Myocyte (in vitro differentiated cells): ENCODE data around the gene OSBPL9. TPM values are rescaled to one million over a fixed set of nuclear protein-coding genes. Genes with fewer than 3 reads are reported as not detected.
A peak's percentile ranks its signal among the peaks of the same experiment; 100 is the strongest.
"Not testable (repeated sequence)": the region's sequence is repeated elsewhere in the genome, so short reads cannot be mapped to it uniquely, and the experiment has no call there.

Experiments used
- DNase-seq: peaks from one replicate; pipeline ENCODE4 v3.0.0-alpha.2; 2012; ENCODE audit warnings: low read depth
- total RNA-seq: library from RNA; depleted of rRNA; stranded (reverse); fragments of >200 nt; gene quantifications from 2 replicates; pipeline ENCODE4 v1.2.3, GENCODE V29; 2014

The OSBPL9 gene
- total RNA-seq, 1 donor from 2014 or later = 31.7 TPM

DNA sequence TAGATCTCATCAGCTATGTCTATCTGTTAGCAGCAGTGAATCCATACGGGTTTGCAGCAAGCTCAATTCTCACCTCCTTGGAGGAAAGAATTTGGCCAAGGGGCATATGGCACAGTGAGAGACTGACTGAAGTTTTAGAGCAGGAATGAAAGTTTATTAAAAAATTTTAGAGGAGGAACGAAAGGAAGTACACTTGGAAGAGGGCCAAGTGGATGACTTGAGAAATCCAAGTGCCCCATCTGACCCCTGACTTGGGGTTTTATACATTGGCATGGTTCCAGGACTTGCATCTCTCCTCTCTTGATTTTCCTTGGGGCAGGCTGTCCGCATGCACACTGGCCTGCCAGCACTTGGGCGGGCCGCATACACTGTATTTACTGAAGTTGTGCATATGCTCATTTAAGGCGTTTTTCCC lies 9.2 kb upstream of the OSBPL9 start:
- no peak for DNase-seq

GRCh38 chr1:51610104-51610503 lies 6.8 kb upstream of the OSBPL9 start:
- not testable (repeated sequence) for DNase-seq

- no peak for DNase-seq
These were observed 6.3 kb upstream of the OSBPL9 start for GRCh38 chr1:51610637-51611036.

DNA sequence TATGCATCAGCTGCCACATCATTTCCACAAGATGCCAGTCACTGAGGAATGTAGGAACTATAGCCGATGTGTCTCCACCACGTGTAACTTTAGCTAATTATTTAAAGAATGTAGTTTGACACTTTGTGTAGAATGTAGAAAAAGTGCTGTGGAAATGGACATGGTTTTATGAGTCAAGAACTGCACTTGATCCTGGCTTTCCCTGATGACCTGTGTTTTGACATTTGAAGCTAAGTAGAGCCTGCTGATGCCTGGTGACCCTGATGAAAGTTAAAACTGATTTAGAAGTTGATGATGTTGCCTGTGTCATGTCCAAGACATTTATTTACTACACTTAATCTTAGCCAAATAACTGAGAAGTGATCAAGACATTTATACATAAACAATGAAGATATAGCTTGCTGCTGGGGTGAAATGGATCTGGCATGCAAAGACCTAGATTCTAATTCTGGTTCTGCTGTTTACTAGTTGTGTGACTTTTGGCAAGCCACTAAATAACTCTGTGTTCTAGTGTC lies 4.4 kb upstream of the OSBPL9 start:
- DNase-seq = no peak

DNA sequence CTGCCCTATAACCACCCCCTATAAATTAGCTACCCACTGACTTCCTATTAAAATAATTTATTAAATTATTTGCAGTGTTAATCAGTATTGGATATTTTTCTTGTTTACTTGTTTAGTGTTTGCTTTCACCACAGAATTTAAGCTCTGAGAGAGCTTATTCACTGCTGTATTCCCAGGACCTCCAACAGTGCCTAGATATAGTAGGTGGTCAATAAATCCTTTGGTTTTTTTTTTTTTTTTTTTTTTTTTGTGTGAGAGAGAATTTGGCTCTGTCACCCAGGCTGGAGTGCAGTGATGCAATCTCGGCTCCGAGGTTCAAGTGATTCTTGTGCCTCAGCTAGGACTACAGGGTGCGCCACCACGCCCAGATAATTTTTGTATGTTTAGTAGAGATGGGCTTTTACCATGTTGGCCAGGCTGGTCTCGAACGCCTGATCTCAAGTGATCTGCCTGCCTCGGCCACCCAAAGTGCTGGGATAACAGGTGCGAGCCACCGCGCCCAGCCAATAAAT lies 1.1 kb upstream of the OSBPL9 start:
- no peak for DNase-seq

- no peak for DNase-seq
These were observed 402 bp upstream of the OSBPL9 start for GRCh38 chr1:51616490-51616889.

DNA sequence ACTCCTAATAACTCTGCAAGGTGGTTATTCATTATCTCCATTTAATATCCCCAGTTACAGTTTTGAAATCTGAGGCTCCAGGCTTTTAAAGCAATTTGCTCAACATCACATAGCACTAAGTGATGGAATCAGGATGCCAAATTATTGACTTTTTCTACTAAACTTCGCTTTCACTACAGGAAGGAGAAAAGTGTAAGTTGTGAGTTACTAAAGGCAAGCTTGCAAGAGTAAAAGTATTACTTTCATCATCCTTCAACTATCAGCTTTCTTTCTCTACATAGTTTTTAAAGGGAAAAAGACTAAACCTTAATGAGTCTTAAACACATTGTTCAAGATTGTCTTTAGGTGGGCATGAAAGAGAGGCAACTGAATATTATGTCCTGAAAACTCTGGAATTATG lies 1.8 kb downstream of the OSBPL9 start:
- no peak for DNase-seq

- DNase-seq = no peak
These were observed 3.6 kb downstream of the OSBPL9 start for GRCh38 chr1:51620470-51620869.

GRCh38 chr1:51621161-51621560 lies 4.3 kb downstream of the OSBPL9 start:
- no peak for DNase-seq

- no peak for DNase-seq
These were observed 5.1 kb downstream of the OSBPL9 start for GRCh38 chr1:51621841-51622454.

- DNase-seq = peak; percentile 34
These were observed 5.6 kb downstream of the OSBPL9 start for GRCh38 chr1:51622455-51622913.

GRCh38 chr1:51623025-51623424 lies 6.1 kb downstream of the OSBPL9 start:
- no peak for DNase-seq

- DNase-seq = no peak
These were observed 6.6 kb downstream of the OSBPL9 start for GRCh38 chr1:51623450-51623849.

DNA sequence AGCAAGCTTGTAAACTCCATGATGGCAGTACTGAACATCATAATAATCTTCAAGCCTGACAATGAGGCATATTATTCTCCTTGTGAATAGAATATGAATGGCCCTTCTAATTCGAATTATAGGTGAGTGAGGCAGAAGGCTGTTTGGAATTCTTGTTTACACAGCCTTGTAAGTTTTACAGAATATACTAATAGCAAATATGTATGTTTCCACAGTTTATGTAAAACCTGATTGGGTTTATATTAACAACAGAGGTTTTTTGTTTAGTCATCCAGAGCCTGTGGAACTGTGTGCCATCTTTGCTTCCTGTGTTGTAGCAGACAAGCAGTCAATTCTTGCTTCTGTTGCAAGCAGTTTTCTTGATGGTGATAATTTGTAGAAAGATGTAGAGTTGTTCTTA lies 8.0 kb downstream of the OSBPL9 start:
- DNase-seq = no peak

DNA sequence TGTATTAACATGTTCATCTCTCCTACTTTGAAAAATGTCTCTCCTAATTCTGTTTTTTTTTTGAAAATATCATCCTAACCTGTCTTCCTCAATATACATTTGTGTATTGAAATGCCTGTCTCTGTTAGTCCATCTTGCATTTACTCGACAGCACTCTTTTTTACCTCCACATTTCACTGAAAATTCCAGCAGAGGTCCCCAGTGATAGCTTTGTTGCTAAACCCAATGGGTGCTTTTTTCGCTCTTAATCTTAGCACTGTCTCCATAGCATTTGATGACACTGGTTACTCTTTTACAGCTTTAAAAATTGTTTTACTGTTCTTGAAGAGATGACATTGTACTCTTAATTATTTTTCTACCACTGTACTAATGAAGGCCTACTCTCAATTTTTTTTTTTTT lies 10.8 kb downstream of the OSBPL9 start:
- DNase-seq = peak; percentile 45

DNA sequence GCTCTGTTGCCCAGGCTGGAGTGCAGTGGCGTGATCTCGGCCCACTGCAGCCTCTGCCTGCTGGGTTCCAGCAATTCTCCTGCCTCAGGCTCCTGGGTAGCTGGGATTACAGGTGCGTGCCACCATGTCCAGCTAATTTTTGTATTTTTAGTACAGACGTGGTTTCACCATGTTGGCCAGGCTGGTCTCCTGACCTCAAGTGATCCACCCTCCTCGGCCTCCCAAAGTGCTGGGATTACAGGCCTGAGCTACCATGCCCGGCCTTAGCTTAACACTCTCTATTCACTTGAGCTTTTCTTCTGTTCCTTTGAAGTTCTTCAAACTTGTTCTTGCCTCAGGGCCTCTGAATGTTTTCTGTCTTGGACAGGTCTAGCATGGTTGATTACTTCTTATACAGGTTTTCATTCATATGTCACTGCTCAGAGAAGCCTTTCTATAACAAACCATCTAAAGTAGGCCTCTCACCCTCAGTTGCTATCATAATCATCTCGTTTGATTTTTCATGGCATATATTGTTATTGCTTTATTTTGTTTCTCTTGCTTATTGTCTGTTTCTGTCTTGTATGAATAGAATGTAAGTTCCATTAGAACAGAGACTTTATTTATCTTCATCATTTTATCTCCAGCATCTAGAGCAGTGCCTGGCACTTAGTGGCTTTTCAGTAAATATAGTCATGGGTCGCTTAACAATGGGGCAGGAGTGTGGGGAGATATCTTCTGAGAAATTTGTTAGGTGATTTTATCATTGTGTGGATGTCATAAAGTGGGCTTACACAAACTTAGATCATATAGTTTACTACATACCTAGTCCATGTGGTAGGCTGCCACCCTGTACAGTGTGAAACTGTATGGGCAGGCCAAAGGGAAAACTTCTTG lies 12.1 kb downstream of the OSBPL9 start:
- DNase-seq = no peak

DNA sequence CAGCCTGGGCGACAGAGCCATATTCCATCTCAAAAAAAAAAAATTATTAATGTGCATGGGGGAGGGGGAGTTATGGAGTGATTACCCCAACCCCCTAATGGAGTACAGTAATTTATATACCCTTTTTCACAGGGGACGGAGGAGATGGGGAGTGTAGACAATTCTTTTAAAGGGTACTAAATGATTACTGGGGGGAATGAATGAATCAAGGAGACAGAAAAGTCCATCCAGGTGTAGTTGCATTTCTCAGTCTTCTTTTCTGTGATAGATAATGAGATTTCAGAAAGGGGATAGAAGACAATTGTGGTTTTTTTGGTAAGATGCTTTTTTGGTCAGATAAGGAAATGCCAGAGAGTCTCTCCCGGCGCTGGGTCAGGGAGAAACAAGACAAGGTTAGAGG lies 13.0 kb downstream of the OSBPL9 start:
- no peak for DNase-seq

GRCh38 chr1:51630393-51630792 lies 13.5 kb downstream of the OSBPL9 start:
- no peak for DNase-seq

- DNase-seq = no peak
These were observed 14.0 kb downstream of the OSBPL9 start for GRCh38 chr1:51630922-51631321.

DNA sequence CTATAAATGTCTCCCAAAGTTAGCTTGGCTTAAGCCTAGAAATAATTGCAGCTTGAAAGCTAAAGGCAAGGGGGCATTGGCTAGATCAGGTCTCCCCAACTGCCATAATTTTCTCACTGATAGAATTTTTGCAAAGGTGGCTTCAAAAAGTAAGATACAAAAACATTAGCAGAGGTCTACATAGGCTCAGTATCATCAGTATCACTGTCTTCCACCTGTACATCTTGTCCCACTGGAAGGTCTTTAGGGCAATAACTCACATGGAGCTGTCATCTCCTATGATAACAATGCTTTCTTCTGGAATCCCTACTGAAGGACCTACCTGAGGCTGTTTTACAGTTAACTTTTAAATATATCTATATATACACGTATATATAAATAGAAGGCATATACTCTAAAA lies 14.9 kb downstream of the OSBPL9 start:
- DNase-seq = no peak

- DNase-seq = no peak
These were observed 17.7 kb downstream of the OSBPL9 start for GRCh38 chr1:51634618-51635017.

- no peak for DNase-seq
These were observed 18.7 kb downstream of the OSBPL9 start for GRCh38 chr1:51635615-51636014.
